GM19328 (cell line): ENCODE data around the gene PHF20.
"Not testable (repeated sequence)": the region's sequence is repeated elsewhere in the genome, so short reads cannot be mapped to it uniquely, and the experiment has no call there.

Source experiments
- ATAC-seq: cut with Tn5 transposase; IDR thresholded peaks from one replicate; pipeline ENCODE4 v1.9.1; 2021; ENCODE audit warnings: mild to moderate bottlenecking, moderate library complexity; ENCODE audit not compliant: unreplicated experiment

Gene PHF20

DNA sequence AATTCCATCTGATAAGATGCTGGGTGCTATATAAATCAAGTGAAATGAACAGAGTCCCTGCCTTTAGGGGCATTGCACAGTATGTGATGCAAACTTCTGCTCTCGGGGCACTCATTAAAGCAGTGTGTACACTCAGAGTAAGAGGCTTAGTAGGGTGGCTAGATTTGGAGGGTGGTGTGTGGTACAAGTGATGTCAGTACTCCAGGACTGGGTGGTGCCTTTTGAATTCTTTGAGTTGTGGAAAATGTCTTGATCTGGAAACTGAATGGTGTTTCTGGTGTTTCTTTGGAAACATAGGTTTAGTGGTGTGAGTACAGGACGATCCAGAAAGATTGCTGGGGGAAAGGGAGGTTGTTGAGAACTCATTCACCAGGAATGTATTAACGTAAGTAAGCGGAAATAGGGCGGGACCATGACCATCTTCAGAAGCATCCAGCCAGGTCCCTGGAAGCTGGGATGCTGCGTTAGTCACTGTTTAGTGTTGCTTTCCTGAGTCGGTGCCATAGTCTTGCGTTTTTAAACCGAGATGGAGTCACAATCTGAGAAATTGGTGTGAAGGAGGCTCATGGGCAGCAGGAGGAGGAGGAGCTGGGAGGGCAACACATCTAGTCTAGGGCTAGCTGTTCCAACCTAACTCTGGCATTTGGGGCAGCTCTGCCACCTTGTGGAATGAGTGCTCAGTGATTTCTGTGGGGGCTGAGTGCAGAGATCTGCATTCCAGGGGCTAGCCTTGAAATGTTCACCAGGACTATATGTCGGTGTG, 112.1 kb downstream of the PHF20 start:
- ATAC-seq: no peak

DNA sequence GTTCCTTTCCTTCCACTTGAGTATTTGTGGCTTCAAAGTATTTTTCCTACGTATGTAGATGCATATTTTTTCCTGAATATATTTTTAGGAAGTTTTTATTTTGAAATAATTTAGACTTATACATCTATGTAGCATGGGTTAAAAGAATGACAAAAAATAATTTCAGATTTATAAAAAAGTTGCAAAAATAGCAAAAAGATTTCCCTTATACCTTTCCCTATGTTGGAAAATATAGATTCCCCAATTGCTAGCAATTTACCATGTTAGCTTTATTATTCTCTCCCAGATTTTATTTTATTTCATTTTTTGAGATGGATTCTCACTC, 112.7 kb downstream of the PHF20 start:
- ATAC-seq: no peak

DNA sequence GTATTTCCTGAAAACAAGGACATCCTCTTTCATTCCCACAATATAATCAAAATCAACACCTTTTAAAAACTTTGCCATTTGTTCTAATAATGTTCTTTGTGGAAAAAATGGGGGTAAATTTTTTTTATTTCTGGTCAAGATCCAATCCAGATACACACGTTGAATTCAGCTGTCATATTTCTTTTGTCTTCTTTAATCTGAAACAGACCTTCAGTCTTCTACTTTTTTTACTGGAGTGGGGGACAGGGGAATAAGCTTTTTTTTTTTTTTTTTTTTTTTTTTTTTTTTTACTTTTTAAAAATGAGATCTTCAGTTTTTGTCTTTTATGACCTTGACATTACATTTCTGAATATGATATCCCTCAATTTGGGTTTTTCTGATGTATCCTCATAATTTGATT, 113.4 kb downstream of the PHF20 start:
- no peak for ATAC-seq

DNA sequence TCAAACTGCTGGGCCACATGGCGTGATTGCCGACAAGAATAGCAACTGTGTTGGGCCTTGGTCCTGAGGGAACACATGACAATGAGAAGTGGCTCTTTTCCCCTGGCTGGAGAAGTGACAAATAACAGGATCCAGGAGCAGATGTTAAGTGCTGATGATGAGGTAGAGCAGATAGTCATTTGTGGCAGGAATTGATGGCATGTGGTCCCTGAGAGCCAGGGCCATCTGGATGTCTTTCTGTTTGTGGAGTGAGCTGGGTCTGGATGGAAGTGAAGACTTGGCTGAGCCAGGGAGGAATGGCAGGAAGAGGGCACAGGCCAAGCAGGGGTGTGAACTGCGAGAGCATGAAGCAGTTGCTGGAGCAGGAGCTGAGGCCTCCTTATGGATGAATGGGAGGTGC, 114.7 kb downstream of the PHF20 start:
- no peak for ATAC-seq

DNA sequence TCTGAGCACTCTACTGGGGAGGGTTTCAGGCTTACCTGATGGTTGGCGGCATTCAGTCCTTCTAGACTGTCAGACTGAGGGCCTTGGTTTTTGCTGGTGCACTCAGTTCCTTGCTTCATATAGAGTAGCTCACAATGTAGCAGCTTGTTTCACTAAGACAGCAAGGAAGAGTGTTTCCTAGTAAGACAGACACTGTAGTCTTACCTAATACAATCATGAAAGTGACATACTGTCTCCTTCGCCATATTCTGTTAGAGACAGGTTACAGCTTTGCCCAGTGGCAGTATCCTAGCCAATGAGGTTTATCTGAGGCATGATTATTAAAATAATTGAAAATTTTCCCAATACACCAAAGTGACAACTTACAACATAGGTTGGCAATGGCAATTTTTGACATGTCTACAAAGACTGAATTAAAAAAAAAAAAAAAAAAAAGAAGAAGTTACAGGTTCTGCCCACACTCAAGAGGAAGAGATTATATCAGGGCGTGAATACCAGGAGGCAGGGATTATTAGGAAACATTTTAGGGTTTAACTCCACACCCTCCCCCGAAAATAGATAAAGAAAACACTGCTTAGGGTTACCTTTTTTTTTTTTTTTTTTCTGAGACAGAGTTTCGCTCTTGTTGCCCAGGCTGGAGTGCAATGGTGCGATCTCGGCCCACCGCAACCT, 115.7 kb downstream of the PHF20 start:
- no peak for ATAC-seq

DNA sequence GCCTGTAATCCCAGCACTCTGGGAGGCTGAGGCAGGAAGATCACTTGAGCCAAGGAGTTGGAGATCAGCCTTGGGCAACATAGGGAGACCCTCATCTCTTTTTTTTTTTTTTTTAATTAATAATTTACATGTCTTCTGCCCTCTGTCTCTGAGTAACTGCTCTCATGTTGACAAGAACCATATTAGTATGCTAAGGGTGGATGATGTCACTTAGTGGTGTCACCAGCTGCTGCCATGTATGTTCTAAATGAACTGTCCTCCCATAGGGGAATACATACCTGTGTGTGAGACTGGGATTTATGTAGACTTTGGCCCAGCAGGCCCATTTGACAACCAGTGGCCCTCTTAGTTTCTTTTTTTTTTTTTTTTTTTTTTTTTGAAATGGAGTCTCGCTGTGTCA, 116.8 kb downstream of the PHF20 start:
- ATAC-seq: no peak

DNA sequence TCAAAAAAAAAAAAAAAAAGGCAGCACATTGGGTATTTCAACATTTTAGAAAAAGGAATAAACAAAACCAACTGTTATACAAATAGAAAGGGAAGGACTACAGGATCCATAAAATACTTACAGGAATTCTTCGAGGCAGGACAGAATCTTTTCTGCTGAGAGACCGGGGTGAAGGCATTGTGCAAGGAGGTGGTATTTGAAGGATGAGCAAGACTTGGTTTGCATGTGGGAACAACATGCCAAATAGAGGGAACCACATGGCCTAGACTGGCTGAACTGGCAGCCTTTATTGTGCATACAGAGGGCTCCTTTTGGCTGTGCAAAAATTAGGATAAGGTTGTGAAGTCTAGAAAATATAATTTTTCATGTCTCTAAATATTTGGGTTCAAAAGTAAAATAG, 119.6 kb downstream of the PHF20 start:
- no peak for ATAC-seq

DNA sequence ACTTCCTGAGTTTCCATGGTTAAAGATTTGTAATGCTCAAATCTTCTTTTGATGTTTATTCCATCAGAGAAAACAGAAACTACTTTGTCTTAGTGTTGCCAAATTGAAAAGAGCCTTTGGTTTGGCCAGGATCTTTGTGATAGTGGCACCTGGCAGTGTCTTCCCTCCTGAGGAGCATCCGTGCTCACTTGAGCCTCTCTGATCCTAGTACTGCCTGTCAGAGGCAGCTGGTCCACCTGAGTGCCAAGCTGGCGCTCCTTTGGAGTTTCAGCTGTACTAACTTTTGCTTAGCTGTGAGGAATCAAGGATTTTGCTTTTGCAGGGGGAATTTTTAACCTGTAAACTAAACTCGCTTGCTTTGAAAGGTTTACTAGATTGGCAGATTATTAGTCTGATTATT, 121.1 kb downstream of the PHF20 start:
- no peak for ATAC-seq

DNA sequence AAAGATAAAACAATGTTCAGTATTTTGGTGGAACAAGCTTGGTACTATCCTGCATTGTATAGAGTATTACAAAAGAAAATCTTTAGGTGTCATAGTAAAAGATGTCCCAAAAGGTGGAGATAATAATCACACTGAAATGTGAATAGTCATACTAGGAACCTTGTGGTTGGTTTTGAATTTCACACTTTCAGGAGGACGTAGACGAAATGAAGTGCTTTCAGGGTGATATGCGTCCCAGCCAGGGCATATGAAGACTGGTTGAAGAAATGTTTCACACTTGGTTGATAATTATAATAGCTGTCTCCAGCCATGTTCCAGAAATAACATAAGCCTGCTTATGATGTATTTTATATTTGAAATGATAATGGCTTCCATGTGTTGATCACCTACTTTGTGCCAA, 122.1 kb downstream of the PHF20 start:
- ATAC-seq: no peak

DNA sequence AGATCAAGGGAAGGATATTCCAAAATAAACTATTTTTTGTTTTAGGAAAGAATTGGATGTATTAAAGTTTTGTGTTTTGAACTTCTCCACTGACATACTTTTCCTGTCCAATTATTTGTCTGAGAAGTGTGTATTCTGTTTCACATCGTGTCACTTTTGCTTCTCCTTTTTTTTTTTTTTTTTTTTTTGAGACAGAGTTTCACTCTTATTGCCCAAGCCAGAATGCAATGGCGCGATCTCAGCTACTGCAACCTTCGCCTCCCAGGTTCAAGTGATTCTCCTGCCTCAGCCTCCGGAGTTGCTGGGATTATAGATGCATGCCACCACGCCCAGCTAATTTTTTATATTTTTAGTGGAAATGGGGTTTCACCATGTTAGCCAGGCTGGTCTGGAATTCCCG, 123.7 kb downstream of the PHF20 start:
- not testable (repeated sequence) for ATAC-seq

DNA sequence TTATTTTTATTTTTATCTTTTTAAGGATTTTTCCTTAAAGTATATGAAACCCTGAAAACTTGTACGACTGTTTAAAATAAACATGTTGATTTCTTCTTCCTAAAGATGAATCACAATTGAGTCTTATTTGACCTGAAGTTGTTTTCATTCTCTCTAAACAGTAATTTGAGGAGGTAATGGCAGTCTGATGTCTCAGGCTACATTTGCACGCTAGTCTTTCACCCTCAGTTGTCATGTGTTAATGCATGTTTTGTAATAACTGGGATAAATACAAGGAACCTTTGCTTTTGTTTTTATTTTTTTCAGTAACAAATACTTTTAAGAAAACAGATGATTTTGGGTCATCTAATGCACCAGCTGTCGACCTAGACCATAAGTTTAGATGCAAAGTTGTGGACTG, 127.2 kb downstream of the PHF20 start:
- ATAC-seq: no peak

DNA sequence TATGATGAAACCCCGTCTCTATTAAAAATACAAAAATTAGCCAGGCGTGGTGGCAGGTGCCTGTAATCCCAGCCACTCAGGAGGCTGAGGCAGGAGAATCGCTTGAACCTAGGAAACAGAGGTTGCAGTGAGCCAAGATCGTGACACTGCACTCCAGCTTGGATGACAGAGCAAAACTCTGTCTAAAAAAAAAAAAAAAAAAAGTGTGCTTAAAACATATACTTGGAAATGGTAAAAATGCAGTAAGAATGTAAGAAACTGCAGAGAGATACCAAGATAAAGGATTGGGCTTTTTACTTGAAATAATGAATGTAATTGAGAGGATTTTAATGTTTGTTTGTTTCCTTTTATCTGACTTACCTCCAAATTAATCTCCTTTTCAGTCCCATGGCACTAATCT, 129.4 kb downstream of the PHF20 start:
- ATAC-seq: not testable (repeated sequence)

DNA sequence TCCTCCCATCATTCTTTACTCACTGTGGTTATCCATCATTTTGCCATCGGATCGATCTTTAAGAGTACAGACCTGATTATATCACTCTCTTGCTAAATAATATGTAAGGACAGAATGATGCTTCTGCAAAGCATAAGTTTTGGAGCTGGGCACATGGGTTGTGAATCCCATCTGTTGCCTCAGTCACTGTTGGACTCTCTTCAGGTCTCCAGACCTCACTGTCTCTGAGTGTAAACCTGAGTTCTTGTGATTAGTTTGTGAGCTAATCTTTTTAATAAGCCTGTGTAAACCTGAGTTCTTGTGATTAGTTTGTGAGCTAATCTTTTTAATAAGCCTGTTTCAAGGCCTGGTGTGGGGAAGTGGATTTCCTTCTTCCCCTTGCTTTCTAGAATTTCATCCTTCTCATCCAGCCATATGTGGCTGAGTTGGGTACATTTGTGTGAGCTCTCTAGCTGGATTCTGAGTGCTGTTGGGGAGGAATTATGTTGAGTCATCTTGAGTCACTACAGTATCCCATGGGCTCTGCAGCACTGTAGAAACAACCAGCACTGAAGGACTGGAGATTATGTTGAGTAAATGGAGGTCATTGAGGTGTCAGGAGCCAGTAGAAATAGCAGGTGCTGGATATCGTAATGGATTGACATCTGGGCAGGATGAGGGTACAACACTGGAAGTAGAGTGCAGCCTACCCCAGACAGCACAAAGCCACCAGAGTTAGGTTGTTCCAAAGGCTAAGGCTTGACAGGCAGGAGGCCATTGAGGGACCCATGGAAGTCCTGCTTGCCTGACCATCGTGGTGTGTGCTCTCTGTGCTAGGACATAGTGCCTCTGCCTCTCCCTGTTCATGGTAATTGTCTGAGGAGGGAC, 130.1 kb downstream of the PHF20 start:
- no peak for ATAC-seq

DNA sequence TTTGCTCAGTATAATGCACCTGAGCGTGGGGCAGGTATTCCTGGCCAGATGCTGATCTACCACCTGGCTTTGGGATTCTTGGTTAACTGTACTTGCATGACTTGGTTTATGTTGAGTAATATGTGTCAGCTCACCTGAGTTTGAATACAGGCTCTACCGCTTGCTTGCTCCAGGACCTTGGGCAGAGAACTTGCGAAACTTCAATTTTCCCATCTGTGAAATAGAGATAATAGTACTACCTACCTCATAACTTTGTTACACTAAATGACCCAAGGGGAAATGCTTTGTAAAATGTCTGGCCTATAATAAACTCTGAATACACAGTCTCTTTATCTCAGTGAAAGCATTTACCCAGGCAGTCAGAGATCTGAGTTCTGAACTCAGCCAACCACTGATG, 130.7 kb downstream of the PHF20 start:
- no peak for ATAC-seq

DNA sequence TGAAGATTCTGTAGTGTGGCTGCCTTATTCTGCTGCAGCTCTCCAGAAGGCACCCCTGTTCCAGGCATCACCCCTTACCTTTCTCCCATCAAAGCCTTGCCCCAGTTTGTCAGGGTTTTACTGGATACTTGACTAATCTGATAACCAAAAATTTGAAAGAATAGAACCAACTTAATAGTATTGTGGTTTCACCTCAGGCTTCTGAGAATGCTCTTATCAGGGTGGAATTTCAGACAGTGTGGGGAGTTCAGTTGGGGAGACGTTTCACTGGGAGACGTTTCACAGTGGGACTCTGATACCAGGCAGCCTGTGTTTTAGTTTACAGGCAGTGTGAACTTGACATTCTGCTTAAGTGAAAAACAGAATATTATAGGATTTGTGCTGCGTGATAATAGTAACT, 132.0 kb downstream of the PHF20 start:
- ATAC-seq: no peak

DNA sequence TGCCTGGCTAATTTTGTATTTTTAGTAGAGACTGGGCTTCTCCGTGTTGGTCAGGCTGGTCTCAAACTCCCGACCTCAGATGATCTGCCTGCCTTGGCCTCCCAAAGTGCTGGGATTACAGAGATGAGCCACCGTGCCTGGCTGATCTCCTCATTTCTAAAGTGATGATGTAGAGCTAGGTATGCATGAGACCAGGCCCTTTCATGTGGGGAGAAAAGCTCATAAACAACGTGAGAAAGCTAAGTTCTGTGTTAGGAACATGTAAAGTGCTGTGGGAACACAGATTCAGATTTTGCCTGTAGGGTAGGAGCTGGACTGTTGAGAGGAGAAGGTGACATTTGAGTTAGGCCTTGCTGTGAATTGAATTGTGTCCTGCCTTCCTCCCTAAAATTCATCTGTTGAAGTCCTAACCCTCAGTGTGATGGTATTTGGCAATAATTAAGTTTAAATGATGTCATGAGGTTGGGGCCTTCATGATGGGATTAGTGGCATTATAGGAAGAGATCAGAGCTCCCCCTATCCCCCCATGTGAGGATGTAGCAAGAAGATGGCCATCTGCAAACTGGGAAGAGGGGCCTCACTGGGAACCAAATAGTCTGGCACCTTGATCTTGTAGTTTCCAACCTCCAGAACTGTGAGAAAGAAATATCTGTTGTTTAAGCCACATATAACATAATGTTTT, 133.3 kb downstream of the PHF20 start:
- ATAC-seq: no peak

DNA sequence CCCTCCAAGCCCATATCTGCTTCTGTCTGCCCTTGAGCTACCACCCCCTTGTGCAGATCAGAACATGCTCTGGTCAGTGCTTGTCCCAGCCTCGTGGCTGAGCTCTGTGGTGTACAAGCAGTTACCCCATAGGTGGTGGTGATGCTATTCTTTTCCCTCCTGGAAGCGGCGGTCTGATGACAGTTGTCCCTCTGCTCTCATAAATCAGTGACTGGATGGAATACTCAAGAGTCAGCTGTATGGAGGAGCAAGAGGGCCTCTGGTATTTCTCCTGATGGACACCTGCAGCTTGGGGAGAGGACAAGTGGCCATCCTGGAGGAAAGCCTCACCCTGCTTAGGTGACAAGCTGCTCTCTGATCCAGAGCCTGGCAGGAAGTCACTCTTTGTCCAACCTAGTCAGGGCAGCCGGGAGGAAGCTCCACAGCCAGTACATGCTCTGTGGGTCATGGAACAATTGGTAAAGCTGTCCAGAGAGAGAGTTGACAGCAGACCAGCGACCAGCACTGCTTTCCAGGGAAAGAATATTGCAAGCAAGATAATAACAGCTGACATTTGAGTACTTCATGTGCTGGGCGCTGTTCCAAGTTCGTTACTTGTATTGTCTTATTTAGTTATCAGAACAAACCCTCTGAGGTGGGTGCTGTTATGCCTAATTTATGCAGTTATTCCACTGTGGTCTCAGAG, 135.3 kb downstream of the PHF20 start:
- ATAC-seq: no peak

DNA sequence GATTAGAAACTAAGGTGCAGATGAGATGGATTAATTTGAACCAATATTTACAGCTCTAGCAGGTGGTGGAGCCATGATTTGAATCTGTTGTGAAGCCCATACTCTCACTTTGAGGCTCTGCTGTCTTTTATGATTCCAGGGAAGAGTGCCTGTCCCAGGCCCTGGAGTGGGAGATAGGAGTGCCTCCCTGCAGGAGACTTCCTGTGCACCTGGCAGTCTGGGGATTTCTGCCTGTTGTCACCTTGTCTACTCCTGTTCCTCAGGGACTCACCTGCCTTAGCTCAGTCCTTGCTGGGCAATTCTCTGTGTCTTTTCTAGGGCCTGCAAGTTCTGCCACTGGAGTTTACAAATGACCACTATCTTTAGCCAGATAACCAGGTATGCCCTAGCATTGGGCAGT, 136.2 kb downstream of the PHF20 start:
- no peak for ATAC-seq

DNA sequence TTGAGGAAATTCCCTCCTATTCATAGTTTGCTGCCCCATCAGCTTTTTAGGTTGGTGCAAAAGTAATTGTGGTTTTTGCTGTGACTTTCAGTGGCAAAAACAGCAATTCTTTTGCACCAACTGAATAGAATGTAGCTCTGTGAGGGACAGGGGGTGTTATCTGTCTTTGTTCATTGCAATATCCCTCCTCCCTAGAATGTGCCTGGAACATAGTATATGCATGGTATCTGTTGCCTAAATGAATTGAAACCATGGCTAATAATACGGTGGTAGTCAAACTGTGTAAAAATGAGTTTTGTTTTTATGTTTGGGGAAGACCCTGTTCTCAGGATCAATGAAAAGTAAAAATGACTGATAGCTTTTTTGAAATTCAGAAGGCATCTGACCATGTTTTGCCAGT, 137.4 kb downstream of the PHF20 start:
- ATAC-seq: no peak

DNA sequence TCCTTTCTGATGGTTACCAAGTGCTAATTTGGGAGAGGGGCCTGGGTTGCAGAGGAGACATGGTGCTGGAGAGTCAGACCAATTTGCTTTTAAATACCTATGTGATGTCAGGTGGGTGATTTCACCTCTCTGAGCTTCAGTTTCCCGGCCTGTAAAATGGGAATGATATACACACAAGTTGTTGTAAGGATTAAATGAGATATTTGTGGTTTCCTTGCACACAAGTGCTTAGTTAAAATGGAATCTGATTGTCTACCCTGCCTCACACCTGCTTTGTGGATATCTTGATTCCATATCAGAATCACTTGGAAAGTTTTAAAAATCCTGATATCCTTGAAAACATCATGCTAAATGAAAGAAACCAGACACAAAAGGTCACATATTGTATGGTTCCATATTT, 138.0 kb downstream of the PHF20 start:
- ATAC-seq: no peak

DNA sequence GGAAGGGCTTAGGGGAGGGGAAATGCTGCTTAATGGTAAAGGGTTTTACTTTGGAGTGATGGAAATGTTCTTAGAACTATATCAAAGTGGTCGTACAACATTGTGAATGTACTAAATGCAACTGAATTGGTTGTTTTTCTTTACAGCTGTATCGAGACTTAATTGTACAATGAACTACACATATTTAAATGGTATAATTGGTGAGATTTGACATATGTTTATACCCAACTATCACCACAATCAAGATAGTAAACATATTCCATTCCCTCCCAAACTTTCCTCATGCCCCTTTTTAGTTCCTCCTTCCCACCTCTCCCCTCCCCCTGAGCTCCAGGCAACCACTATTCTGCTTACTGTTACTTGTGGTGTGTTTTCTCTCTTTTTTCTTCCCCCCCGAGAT, 138.4 kb downstream of the PHF20 start:
- ATAC-seq: no peak
